COR-L47 (cell line): ENCODE data around the gene IL1A.

ENCODE experiments used
- DNase-seq: peaks from one replicate; lab custom pipeline; 2025; lab: John Stamatoyannopoulos, UW

IL1A gene

GRCh38 chr2:112726487-112727190, 57.7 kb downstream of the IL1A start:
- peak; percentile 87 for DNase-seq

- DNase-seq: no peak
Measured at GRCh38 chr2:112725545-112726457, 58.5 kb downstream of the IL1A start.

- DNase-seq: no peak
Measured at GRCh38 chr2:112724591-112725525, 59.4 kb downstream of the IL1A start.

- DNase-seq: no peak
Measured at GRCh38 chr2:112723995-112724394, 60.3 kb downstream of the IL1A start.
